NCI-H1105 (cell line): Measurements from ENCODE around the gene ATP10A.

Experiments
- DNase-seq: peaks from one replicate; lab custom pipeline; 2025; lab: John Stamatoyannopoulos, UW

The ATP10A gene

DNA sequence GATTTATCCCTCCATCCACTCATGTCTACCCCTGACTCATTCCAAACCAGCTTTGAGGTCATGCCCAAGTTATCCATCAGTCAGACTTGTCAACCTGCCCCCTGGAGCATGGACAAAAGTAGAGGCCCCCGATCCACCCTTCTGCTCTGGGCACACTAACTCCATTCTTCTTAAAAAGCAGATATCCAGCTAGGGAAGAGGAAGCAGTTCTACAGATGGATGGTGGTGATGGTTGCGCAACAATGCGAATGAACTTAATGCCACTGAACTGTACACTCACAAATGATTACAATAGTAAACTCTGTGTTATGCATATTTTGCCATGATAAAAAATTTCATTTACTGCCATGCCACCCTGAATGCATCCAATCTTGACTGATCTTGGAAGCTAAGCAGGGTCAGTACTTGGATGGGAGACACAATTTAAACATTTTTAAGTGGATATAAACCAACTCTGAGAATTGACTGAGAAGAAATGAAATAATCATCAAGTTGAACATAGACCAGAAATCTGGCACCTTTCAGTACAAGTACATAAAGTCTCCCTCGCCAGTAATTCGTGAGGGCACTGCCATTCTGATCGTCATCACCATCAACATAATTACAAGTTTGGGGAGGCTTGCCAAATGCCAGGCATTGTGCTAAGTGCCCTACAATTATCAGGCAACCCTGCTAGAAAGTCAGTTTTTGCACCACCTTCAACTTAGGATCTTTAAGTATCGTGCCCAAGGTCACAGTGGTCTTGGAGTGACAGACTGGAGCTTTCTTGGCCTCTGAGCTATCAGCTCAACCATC, 124.8 kb downstream of the ATP10A start:
- DNase-seq: peak; percentile 55

DNA sequence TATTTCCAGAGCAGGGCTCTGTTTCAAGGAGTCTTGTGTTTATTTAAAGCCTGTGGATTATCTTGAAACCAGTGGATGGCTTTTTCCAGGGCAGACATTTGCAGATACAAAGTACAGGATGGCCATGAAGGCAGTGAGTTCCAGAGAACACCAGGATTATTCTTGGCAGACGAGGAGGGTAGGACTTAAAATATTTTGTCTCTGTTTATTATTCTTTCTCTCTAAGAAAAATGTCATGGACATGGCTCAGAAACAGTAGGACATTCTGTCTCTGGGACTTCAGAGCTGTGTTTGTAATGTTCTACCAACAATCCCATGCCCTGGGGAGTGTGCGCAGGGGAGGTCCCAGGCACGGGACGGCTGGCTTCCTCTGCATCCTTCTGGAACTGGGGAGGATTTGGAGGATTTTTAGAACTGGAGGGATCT, 125.9 kb downstream of the ATP10A start:
- DNase-seq: no peak

DNA sequence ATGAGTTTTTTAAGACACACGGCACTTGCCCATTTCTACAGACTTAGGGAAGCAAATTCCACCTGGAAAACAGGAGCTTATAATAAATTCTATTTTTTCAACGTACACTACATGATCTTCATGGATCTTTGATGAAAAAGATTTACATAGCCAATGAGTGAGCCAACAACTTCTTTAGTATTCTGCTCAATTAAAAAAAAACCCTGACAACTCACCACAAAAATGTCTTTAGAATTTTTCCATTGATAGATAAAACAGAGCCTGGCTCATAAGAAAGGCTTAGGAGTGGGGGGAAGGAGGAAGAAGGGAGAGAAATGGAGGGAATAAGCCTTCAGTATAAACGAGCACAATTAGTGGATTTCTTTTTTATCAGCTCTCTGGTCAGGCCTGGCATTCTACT, 126.7 kb downstream of the ATP10A start:
- no peak for DNase-seq

DNA sequence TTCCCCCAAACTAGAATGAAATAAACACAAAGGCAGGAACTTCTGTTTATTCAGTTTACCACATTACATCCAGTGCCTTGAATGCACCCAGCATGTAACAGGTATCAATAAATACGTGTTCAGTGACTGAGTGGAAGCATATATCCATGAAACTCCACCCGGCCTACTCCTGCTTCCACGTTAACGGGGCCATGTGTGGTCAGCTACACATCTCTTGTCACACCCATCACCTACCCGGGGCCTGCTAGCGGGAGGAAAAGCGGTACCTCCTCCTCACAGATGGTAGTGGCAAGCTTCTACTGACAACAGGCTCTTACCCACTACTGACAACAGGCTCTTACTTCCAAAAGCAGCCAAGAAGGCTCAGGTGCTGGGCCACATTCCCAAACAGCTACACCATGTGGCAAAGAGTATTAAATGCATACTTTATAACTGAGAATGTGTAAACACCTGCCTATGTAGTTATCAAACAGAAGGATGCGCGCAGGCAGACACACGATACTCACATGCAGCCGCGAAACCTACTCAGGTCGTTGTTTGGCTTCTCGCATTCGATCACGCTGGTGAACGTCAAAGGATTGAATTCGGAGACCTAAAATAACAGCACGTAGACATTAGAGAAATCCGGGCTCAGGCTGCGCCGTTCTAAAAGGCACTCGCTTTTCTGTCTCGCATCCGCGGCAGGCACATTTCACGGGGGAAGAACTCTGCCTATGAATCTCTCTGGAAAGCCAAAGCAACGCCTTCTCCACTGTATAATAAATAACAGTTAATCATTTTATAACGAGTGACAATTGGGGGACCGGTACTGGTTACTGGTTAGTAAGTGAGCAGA, 127.4 kb downstream of the ATP10A start:
- no peak for DNase-seq

DNA sequence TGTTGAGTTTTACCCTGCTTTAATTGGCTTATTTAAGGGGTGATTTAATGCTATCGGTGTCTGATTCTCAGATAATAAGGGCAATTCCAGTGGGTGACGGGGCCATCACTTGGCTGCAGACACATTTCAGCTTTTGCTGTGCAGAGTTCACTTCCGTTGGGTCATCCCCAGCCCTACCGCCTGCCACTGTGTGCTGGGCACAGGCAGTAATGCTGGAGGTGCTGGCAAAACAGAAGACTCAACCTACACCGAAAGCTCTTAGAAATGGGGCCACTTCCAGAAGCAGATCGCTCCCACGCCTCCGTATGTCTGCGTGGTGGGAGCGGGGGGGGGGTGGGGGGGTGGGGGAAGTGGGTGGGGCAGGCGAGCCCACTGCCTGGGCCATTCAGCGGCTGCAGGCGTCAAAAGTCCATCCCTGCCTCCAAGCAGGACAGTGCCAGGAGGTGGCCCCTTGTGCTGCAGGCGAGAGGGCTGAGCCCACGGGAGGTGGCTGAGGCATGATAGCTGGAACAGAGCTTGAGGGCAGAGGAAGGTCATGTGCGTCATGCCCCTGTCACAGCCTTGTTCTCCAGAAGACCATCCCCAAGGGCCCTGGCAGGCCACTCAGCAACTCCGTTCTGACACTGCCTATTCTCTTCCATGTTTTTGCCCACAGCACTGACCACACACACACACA, 128.3 kb downstream of the ATP10A start:
- no peak for DNase-seq

DNA sequence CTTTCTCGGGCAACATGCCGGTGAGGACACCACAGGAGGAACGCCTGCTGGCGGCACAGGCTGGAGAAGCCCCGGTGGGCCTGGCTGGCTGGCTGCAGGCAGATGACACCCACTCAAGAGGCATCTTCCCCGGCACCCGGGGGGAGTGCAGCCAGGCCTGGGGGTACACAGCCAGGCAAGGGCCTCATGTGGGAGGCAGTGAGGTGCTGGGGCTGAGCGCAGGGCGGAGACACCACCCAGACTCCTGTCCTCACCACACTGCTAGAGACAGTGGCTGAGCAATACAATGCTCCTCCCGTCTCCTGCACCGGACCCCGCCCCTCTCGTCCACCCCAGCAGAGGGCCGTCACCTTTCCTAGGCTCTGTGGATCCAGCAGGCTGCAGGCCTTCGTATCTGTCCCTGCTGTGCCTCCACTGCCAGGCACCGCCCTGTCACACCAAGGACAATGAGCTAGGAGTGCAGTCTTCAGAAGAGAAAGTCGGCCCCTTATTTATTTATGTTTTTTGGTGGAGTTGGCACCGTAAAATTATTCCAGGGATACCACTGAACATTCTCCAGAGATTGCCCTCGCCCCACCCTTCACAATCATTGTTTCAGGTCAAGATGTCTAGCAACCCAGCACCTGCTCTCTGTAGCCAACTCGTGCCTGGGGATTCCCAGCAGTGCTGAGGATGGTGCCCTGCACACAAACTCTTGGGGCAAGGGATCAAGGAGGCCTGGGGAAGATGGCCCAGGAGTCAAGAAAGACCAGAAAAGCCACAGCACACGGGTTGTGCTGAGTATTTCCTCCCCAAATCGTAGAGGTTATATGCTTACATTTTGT, 129.1 kb downstream of the ATP10A start:
- DNase-seq: no peak

DNA sequence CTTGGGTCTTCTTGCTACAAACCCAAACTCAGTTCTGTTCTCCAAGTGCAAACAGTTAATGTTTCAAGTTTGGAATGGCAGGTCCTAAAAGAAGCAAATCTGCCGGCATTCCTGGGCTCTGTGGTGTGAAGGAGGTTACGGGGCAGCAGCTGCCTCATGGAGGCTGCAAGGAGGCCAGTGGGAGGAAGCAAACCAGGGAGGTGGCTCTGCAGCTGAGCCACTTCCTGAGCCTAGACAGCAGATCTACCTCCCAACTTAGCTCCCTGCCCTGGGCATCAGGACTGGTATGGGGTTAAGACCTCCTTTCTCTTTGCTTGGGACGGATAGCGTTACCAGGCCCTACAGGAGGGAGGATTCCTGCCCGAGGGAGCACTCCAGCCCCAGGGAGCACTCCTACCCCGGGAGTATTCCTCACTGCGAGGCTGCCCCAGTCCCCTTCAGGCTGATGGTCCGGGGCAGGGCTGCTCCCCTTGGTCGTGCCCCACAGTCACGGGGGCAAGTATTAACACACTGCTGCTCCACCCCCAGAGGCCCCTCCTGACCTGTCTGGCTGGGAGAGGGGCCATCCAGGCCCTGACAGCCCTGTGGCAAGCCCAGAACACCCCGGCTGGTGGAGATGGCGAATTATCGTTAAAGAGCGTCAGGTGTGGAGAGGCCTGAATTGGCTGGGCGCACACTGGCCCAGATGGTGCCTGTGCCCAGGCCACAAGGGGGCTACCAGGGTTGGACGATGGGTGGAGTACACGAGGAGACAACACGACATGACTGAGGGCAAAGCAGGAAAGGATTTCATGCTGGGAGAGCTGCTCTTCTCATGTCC, 129.9 kb downstream of the ATP10A start:
- no peak for DNase-seq

DNA sequence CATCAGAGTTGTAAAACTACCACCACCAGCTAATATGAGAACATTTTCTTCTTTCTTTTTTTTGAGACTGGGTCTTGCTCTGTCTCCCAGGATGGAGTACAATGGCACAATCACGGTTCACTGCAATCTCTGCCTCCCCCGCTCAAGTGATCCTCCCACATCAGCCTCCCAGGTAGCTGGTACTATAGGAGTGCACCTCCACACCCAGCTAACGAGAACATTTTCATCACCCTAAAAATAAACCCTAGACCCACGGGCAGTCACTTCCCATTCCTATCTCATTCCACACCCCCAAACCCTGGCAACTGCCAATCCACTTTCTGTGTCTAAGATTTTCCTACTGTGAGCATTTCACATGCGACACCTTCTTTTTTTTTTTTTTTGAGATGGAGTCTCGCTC, 130.9 kb downstream of the ATP10A start:
- no peak for DNase-seq

DNA sequence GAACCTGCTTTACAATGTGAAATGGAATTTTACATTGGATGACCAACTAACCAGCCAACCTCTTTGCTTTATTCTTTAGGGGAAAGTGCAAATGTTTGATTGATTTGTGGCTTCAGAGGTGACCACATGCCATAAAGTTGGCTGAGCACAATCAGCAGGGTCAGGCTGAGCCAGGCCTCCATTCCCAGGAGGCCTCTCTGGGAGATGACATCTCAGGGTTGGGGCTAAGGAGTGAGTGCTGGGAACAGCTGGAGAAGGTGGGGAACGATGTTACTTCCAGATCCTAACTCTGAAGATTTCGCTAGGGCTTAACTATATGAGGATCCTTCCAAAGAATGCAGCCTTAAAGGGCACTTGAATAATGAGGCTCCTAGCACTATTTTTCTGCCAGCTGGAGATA, 131.7 kb downstream of the ATP10A start:
- no peak for DNase-seq

DNA sequence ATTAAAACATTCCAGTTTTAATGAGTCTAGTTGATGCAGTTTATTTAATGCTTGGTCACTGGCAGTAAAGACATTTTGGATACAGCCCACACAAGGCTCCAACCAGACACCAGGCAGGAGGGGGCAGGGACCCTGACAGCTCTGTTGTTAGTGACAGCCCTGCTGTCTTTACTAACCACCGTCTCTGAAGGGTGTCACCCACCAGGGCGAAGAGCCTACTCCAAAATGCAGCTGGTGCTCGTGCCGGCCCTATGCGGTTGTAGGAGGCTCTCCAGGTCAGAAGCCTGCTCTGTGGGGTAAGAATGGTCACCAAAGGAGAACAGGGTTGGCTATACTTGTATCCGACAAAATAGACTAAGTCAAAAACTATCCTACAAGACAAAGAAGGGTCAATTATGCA, 132.2 kb downstream of the ATP10A start:
- no peak for DNase-seq

DNA sequence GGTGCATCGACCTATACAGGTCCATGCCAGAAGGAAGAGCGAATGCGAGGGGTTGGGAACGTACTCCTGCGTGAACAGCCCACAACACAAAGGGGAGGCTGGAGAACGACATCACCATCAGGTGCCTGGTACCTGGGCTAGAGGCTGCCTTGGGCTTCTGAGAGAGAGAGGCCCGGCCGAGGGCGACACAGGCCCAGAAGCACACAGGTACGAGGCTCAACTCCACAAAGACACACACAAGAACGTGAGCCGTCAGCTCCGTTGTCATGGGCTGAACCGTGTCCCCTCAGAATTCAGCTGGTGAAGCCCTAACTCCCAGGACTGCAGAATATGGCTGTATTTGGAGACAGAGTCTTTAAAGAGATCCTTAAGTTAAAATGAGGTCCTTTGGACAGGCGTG, 134.3 kb downstream of the ATP10A start:
- no peak for DNase-seq

DNA sequence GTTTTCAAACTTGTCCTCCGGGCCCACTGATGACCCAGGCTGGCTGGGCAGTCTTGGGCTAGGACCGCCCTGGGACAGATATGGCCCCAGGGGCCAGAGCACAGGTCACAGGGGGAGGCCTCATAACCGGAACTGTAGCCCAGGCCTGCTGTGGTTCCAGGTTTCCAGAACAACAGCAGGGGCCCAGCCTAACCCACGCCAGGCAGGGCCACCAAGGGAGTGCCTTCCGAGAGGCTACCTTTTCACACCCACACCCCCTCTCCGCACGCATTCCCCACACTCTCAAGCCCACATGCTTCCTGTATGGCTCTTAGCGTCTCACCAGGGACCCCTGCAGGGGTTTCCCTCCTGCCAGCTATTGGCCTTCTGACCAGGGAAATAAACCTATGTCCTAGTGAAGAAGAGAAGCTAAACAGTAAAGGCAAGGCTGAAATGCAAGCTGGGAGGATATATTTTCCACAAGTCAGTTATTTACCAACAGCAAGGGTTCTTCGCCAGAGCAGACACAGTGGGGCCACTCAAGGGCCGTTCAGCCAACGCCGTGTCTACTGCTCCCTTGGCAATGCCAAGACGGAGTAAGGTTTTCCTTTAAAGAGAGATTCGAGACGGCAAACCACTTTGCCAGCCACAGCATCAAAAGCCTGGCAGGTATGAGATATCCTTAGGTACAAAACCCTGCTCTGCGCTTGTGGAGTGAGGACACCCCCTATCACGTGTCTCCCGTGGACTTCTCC, 135.1 kb downstream of the ATP10A start:
- DNase-seq: no peak

DNA sequence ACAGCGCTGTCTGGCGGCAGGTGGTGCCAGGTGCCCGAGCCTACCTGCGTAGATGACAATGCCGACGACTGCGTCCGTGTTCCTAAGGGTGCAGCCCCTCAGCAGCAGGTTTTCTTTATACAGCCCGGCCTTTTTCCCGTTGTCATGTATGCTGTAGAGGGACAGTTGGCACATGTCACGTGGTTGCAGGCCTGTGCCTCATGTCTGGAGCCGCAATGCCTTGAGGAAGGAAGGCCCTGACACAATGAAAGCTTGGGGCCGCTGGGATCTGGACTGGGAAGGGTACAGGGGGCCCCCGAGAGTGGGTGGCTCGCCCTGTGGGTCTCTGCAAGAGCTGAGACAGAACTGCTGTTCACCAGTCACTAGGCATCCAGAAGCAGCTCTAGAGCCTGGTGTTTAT, 136.0 kb downstream of the ATP10A start:
- DNase-seq: no peak

DNA sequence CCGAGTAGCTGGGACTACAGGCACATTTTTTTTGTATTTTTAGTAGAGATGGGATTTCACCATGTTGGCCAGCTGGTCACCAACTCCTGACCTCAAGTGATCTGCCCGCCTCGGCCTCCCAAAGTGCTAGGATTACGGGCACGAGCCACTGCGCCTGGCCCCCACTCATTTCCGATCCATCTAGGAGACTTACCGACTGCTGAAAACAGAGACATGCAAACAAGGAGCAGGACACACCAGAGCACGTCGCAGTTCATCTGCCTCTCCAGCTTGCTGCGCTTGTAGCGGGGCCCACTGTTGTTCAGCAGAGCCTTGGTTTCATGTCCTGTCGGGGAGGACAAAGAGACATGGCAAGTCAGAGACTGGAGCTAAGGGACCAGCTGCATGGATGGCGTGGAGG, 137.4 kb downstream of the ATP10A start:
- no peak for DNase-seq

DNA sequence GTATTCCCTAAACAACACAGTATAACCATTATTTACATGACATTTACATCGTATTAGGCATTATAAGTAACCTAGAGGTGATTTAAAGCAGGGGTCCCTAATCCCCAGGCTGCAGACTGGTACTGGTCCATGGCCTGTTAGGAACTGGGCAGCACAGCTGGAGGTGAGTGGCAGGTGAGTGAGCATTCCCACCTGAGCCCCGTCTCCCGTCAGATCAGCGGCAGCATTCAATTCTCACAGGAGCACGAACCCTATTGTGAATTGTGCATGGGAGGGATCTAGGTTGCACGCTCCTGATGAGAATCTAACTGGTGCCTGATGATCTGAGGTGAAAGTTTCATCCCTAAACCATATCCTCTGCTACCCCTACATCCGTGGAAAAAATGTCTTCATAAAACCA, 138.2 kb downstream of the ATP10A start:
- DNase-seq: no peak

DNA sequence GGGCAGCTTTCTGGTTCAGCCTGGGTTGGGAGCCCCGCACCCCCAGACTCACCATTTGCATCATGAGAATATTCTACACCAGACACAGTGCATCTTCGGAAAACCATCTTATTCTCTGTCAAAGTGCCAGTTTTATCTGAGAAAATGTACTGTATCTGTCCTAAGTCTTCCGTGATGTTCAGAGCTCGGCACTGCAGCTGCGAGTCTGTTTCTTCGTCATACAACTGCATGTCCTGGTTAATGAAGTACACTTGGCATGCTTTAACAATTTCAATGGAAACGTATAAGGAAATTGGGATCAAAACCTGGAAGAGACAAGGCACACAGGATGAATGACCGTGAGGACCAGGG, 141.5 kb downstream of the ATP10A start:
- DNase-seq: no peak

DNA sequence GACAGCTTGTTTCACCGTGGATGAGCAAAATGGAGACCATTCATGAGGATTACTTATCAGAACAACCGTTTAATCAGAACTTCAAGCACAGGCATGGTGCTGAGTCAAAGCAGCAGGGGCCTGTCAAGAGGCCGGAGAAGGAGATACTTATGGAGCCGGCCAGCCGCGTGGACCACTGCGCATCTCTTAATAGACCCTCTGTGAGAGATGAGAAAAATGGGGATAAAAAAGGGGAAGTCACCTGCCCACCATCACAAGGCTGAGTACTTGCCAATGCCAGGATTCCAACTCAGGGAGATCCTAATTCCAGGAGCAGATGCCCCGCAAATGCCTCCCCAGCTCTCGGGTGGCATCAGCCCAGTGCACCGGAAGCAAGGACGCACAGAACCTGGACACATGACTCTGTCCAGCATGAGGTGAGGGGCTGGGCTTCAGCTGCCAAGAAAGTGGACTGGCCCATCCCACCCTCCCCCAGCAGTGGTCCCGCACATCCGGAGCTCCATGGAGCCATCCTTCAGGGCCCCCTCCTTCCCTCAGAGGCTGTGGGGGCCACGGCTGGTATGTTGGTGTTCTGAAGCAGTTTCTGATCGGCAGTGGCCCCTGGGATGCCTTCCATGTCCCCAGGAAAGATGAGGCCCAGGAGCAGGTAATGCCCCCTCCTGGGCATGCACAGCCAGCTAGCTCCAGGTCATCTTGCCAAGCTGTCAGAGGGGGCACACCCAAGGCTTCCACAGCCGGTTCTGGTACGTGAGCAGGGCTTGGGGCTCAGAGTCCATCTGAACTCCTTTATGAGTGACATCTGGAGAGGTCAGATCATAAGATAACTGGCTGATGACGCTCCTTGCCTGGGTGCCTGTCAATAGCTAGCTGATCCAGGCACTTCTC, 143.8 kb downstream of the ATP10A start:
- DNase-seq: no peak

DNA sequence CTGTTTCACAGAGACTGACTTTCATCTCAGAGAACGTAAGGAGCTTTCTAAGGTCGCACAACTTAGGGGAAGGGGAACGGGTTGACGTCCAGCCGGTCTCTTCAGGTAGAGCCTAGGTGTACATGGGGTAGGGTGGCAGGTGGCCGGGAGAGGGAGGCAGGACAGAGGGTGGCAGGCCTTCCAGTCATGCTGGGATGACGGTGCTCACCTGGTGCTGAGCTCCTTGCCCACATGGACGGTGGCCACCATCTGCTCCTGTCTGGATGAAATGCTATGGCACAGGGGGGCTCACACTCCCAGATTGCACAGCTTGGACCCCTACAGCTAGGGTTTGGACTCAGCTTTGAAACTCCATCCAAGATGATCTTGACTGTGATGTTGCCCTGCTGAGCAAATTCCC, 144.5 kb downstream of the ATP10A start:
- DNase-seq: no peak

DNA sequence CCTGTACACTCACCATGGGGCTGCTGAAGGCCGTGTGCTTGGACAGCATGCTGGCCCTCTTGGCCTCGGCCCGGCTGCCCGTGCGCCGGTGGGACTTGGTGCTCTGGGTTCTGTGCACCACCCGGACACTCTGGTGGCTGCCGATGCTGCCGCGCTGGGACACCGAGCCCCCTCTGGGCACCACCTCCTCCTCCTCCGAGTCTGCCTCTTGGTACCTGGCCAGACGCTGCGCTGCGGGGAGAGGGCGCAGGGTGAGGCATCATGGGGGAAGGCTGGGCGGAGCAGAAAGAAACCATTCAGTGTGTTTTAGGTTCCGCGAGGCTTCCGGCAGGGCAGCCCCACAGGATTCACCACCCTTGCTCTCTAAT, 145.0 kb downstream of the ATP10A start:
- DNase-seq: no peak
